Tibial artery (tissue), 4 donors: Measurements from ENCODE around the gene ABHD12.

Experiments used
- DNase-seq, 2 donors: peaks; one replicate each; pipeline ENCODE4 v3.0.0-alpha.2; 2019
- H3K27ac ChIP-seq, 2 donors: fragments of 200-600 bp; sonication (generic) in 1 of 2; 1 replicate in 1 of 2; 2 replicates in 1 of 2; pipeline ENCODE4 v1.5.1; 2018 to 2019; ENCODE audit warnings: mild to moderate bottlenecking in 1 of 2
- H3K27me3 ChIP-seq, 2 donors: fragments of 200-600 bp; sonication (generic) in 1 of 2; one replicate each; pipeline versions ENCODE4 v1.5.1 to v1.6.0; 2016 to 2019
- H3K36me3 ChIP-seq, 3 donors: fragments of 200-600 bp; sonication (generic) in 2 of 3; one replicate each; pipeline ENCODE4 v1.5.1; 2016 to 2019; ENCODE audit warnings: mild to moderate bottlenecking in 2 of 3
- H3K4me1 ChIP-seq, 4 donors: fragments of 200-600 bp; sonication (generic) in 2 of 4; 1 replicate in 3 of 4; 2 replicates in 1 of 4; pipeline ENCODE4 v1.5.1; 2016 to 2019
- H3K4me3 ChIP-seq, 2 donors: fragments of 200-600 bp; sonication (generic) in 1 of 2; 1 replicate in 1 of 2; 2 replicates in 1 of 2; pipeline ENCODE4 v1.5.1; 2018 to 2019; ENCODE audit warnings: mild to moderate bottlenecking in 2 of 2
- H3K9me3 ChIP-seq, 3 donors: fragments of 200-600 bp; sonication (generic) in 1 of 3; one replicate each; pipeline ENCODE4 v1.5.1; 2016 to 2019
- intact Hi-C: fragments of 100-400 bp; cut with DNase I; formaldehyde crosslinking; loops from one replicate; pipeline ENCODE4 v1.15.0; 2023; ENCODE audit warnings: low total_unique reads
- TF ChIP-seq, protein P1 (sequence below), 2 experiments: fragments of 200-600 bp in 1 of 2; fragments of 450-650 bp in 1 of 2; IDR thresholded peaks; one replicate each; pipeline ENCODE4 v1.5.1; 2017 to 2019; ENCODE audit warnings: antibody characterized with exemption in 2 of 2, mild to moderate bottlenecking in 1 of 2, moderate library complexity in 1 of 2

ABHD12 gene

DNA sequence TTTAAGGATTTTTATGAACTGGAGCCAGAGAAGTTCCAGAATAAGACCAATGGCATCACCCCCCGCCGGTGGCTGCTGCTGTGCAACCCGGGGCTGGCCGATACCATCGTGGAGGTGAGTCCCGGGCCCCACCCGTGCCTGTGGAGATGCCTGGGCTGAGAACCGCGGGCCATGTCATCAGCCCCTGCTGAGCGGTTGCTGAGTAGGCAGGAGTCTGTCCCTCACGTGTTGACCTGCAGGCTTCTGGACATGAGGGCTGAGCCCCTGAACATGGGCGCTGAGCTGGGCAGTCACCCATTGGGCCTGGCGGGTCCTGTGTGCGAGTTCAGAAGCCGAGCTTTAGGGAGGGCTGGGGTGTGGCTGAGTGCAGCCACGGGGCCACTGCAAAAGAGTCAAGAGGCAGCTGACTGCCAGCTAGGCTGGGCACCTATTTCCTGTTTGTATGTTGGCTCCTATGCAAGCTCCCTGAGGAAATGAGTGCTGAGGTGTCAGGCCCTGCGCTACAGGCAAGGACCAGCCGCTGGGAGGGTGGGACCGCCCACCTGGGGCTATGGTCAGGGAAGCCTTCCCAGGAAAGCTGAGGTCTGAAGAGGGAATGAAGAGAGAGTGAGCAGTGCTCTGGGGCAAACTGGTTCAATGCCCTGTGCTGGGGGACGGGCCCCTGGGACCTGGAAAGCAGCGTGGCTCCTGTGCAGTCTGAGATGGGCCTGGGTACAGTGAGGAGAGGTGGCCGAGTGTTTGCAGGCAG, 108.4 kb downstream of the ABHD12 start:
- Histone ChIP-seq H3K27ac (no peak overlapping the region), H3K4me1 (peaks cover 0 to 10% (median 0%) of the 10 kb centered on the region in 4 donors), H3K4me3 (no peak overlapping the region), H3K36me3 (peaks cover 97 to 100% (median 99%) of the 10 kb centered on the region in 3 donors), H3K27me3 (no peaks in the 10 kb centered on the region), H3K9me3 (no peaks in the 10 kb centered on the region)
- intact Hi-C loops: no loop called here
- TF ChIP-seq, protein P1, sequence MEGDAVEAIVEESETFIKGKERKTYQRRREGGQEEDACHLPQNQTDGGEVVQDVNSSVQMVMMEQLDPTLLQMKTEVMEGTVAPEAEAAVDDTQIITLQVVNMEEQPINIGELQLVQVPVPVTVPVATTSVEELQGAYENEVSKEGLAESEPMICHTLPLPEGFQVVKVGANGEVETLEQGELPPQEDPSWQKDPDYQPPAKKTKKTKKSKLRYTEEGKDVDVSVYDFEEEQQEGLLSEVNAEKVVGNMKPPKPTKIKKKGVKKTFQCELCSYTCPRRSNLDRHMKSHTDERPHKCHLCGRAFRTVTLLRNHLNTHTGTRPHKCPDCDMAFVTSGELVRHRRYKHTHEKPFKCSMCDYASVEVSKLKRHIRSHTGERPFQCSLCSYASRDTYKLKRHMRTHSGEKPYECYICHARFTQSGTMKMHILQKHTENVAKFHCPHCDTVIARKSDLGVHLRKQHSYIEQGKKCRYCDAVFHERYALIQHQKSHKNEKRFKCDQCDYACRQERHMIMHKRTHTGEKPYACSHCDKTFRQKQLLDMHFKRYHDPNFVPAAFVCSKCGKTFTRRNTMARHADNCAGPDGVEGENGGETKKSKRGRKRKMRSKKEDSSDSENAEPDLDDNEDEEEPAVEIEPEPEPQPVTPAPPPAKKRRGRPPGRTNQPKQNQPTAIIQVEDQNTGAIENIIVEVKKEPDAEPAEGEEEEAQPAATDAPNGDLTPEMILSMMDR (IDR thresholded peaks at IDR 0.05): no peak
- peak; percentile 11 to 67 for DNase-seq

DNA sequence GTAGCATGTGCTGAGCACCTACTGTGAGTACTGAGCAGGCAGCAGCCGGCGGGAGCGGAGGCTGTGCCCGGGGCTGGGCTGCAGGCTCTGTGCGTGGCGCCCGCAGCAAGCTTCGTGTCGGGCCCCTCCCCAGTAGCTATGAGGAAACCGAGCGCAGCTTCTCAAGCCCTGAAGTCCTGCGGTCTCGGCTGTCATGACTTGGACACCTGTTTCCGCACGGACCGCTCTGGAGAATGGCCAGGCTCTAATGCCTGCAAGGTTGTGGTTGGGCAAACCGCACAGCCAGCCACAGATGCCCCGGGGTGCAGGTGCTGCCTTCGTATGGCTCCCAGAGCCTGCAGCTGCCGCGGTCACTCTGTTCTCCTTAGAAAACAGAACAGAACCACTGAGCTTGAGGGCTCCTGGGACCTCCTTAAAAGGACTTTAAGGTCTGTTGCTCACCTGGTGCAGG, 109.1 kb downstream of the ABHD12 start:
- Histone ChIP-seq H3K27ac (no peak overlapping the region), H3K9me3 (no peaks in the 10 kb centered on the region), H3K27me3 (no peaks in the 10 kb centered on the region), H3K36me3 (peaks cover 97 to 100% (median 98%) of the 10 kb centered on the region in 3 donors), H3K4me3 (no peak overlapping the region), H3K4me1 (peaks cover 0 to 10% (median 0%) of the 10 kb centered on the region in 4 donors)
- DNase-seq: peak; percentile 16 to 52
- TF ChIP-seq, protein P1 (IDR thresholded peaks at IDR 0.05): no peak
- intact Hi-C loops: no loop called here

DNA sequence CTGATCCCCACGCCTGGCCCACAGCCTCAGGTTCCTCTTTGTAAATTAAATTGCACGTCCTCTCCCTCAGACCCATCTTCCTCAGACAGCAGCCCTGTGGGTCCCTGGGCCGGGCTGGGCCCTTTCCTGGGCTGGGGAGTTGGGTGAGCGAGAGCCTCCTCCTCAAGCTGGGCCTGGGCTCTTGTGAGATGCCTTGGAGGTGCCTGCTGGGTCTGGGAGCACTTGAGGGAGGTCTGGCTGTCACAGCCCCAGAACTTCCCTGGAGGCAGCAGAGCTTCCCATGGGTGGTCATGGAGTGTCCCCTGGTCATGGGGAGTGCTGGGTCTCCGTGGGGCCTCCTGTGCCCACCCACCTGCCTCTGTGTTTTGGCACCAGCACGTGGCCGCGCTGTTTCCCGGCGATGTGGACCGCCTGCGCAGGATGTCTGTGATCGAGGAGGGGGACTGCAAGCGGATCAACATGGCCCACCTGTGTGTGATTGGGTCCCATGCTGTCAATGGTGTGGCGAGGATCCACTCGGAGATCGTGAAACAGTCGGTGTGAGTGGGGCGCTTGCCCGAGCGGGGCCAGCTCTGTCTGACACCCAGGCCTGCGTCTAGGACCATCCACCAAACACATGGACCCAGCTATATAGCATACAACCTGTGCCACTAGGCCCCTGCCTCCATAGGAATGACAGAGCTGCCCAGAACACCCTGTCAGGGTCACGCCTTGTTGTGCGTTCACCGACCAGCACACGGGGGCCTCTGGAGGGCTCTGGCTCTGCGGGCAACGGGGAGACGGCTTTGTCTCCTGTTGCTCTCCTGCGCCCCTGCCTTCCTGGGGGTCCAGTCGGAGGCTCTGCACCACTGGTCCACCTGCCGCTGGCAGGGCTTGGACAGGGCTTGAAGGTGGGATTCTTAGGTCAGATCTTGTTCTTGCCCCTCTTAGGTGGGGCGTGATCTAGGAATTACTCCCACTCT, 109.8 kb downstream of the ABHD12 start:
- intact Hi-C loops: no loop called here
- peaks cover 92 to 100% (median 97%) of the 10 kb centered on the region in 3 donors for H3K36me3 ChIP-seq
- DNase-seq: peak; percentile 19 to 57
- H3K4me1 ChIP-seq: peaks cover 0 to 10% (median 0%) of the 10 kb centered on the region in 4 donors
- H3K9me3 ChIP-seq: no peaks in the 10 kb centered on the region
- TF ChIP-seq, protein P1 (IDR thresholded peaks at IDR 0.05): no peak
- H3K4me3 ChIP-seq: no peak overlapping the region
- no peaks in the 10 kb centered on the region for H3K27me3 ChIP-seq
- H3K27ac ChIP-seq: no peak overlapping the region

DNA sequence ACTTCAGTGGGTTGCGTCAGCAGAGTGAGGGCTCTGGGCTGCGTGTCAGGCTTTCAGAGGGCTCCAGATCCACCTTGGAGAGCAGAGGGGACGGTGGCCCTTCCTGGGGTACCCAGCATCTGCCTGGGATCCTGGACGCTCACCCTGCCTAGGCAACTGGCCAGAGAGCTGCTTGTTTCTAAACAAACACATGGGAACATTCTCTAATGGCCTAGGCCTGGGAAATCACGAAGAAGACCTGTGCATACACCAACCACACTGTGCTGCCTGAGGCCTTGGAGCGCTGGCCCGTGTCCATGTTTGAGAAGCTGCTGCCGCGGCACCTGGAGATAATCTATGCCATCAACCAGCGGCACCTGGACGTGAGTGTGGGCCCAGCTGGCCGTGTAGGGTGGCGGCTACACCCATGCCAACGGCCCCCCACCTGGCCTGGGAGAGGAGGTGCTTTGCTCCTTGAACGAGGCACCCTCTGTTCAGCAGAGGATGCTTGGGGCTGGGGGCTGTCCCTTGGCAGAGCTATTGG, 110.5 kb downstream of the ABHD12 start:
- no peak overlapping the region for H3K4me3 ChIP-seq
- no peaks in the 10 kb centered on the region for H3K27me3 ChIP-seq
- no peaks in the 10 kb centered on the region for H3K9me3 ChIP-seq
- peak; percentile 15 to 58 for DNase-seq
- intact Hi-C loops: no loop called here
- no peak overlapping the region for H3K27ac ChIP-seq
- peaks cover 92 to 100% (median 97%) of the 10 kb centered on the region in 3 donors for H3K36me3 ChIP-seq
- TF ChIP-seq, protein P1 (IDR thresholded peaks at IDR 0.05): no peak
- peaks cover 0 to 10% (median 0%) of the 10 kb centered on the region in 4 donors for H3K4me1 ChIP-seq

DNA sequence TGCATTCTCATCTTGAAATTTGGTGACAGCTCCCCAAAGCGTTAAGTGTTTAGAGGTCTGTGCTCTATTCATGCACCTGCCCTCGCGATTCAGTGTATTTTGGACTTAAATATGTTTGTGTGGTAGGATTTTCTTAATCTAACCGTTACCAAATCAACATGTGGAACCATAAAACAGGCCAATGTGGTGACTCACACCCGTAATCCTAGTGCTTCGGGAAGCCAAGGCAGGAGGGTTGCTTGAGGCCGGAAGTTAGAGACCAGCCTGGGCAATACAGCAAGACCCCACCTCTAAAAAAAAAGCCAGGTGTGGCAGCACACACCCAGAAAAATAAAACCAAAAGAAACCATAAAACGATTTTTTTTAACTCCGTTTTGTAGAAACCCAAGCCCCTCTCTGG, 111.2 kb downstream of the ABHD12 start:
- no peak for DNase-seq
- TF ChIP-seq, protein P1 (IDR thresholded peaks at IDR 0.05): no peak
- Histone ChIP-seq H3K36me3 (peaks cover 92 to 100% (median 99%) of the 10 kb centered on the region in 3 donors), H3K27me3 (no peaks in the 10 kb centered on the region), H3K27ac (no peak overlapping the region), H3K9me3 (no peaks in the 10 kb centered on the region), H3K4me1 (peaks cover 0 to 10% (median 0%) of the 10 kb centered on the region in 4 donors), H3K4me3 (no peak overlapping the region)
- intact Hi-C loops: no loop called here
